NCI-H1436 treated with DMSO at 0.1 percent for 48 hours (cell line): ENCODE data around the gene LRP5.
"Not testable (repeated sequence)": the region's sequence is repeated elsewhere in the genome, so short reads cannot be mapped to it uniquely, and the experiment has no call there.

Experiments
- DNase-seq: peaks from one replicate; lab custom pipeline; 2025; lab: John Stamatoyannopoulos, UW

Gene LRP5

DNA sequence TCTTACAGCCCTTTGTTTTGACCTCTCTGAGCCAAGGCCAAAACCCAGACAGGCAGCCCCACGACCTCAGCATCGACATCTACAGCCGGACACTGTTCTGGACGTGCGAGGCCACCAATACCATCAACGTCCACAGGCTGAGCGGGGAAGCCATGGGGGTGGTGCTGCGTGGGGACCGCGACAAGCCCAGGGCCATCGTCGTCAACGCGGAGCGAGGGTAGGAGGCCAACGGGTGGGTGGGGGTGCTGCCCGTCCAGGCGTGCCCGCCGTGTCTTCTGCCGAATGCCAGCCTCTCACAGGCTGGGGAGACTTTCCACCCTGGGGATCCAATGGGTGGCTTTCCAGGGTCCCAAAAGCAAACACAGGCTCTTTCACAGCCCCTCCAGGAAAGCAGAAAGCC is 111.1 kb downstream of the LRP5 start:
- DNase-seq: no peak

DNA sequence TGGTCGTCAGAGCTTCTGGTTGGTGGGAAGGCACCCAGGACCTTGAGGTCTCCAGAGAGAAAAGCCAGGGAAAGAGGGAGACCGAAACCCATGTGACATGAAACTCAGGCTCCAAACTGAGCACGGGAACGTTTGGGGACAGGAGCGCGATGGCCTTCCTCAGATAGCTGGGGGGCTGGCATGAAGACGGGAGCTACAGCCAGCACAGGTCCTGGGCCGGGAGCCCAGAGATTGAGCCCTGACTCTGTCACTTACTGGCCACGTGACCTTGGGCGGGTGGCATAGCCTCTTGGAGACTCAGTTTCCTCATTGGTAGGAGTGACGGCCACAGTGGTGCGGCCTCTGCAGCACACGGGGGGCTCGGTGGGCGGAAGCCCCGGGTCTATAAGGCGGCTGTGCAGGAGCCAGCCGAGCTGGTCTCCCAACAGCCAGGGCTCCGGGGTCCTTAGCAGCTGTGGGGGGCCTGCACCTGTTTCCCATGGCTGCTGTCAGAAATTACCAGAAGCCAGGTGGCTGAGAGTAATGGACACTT is 111.8 kb downstream of the LRP5 start:
- no peak for DNase-seq

DNA sequence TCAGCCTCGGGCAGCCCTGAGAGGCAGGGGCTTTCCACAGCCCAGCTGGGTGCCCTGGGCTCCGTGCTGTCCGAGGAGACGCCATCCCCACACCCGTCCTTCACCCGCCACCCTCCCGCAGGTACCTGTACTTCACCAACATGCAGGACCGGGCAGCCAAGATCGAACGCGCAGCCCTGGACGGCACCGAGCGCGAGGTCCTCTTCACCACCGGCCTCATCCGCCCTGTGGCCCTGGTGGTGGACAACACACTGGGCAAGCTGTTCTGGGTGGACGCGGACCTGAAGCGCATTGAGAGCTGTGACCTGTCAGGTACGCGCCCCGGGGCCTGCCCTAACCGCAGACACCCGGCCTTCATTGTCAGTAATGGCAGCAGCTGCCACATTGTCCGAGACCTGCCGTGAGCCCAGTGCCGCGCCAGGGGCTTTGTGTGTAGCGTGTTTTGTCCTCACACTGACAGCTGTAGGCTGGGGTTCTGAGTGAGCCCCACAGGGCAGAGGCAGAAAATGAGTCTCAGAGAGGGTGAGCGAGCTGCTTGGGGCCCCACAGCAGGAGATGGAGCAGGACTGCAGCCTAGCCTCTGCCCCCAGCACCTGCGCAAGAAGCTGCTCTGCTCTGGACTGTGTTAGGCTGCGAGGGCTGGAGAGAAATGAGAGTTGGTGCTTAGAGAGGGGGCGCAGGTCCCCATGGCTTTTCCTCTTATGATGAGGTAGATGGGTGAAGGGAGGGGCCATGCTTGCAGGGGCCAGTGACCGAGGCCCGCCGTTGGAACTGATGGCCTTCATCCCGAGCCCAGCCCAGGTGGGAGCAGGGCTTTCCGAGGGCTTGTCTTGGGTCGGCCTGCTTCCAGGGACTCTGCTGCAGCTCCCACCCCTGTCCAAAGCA is 112.8 kb downstream of the LRP5 start:
- no peak for DNase-seq

DNA sequence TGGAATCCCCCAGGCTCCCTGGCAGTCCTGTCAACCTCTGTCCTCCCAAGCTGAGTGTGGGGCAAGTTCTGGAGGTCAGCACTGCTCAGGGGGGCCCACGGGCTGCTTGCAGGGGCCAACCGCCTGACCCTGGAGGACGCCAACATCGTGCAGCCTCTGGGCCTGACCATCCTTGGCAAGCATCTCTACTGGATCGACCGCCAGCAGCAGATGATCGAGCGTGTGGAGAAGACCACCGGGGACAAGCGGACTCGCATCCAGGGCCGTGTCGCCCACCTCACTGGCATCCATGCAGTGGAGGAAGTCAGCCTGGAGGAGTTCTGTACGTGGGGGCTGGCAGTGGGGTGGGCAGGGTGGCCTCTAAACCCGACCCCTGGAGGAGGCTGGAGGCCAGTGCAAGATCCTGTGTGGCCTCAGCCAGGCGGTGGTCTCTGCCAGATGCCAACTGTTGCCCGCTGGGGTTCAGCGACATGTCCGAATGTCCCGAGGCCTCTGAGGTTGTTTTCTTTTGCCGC is 113.5 kb downstream of the LRP5 start:
- DNase-seq: no peak

DNA sequence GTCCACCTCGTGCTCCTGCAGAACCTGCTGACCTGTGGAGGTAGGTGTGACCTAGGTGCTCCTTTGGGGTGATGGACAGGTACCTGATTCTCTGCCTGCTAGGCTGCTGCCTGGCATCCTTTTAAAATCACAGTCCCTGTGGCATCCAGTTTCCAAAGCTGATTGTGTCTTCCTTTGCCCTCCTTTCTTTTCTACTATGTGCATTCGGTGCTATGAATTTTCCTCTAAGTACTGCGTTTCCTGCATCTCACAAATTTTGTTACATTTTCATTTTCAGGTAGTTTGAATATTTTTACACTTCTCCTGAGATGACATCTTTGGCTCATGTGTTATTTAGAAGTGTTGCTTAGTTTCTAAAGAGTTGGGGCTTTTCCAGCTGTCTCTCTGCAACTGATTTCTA is 117.3 kb downstream of the LRP5 start:
- DNase-seq: no peak

DNA sequence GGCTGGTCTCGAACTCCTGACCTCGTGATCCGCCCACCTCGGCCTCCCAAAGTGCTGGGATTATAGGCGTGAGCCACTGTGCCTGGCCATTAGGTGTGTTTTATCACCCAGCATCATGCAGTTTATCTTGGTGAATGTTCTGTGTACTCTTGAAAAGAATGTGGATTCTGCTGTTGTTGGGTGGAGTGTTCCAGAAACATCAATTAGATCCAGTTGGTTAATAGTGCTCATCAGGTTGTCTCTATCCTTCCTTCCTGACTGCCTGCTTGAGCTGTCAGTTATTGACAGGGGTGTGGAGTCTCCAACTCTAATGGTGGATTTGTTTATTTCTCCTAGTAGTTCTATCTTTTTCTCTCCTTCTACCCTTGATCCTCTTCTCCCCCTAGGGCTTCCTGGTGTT is 118.0 kb downstream of the LRP5 start:
- no peak for DNase-seq

DNA sequence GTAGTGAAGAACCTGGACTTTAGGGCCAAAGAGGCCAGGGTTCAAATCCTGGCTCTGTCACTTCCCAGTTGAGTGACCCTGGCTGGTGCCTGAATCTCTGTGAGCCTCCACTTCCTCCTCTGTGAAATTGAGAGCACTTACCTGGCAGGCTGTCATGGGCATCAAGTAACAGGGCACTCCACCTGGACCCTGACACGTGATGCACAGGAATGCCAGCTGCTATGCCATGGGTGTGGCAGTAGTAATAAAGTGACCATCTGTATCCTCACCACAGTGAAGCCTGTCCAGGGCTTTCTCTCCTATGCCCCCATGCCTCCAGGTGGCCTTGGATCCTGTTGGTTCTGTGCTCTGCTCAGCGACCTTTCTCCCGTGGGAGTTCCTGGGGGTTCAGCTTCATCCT is 118.4 kb downstream of the LRP5 start:
- no peak for DNase-seq

DNA sequence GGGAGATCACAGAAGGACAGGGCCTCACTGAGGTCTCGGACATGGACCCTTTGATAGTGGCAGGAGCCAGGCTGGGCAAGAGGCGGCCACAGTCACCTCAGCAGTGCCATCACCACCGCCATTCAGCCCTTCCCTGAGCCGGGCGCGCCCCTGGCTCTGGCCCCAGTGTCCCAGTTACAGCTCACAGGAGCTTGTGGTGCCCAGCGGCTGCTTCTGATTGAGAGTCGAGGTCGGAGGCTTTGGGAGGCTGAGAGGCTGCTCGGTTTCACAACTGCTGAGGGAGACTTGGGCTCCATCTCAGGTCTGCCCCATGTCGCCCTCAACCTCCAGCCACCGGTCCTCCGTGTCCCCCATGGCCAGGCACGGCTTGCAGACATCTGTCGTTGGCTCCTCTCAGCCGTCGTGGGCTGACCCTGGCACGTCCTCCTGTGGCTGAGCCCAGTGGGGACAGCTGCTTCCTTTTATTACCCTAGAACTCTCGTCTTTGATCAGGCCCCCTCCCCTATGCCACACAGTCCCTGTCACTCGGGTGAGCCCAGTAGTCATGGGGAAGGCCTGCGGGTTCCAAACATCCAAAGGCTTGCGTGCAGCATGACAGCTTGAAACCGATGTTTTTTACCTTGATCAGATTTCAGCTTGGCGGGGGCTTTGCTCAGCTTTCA is 119.7 kb downstream of the LRP5 start:
- no peak for DNase-seq

DNA sequence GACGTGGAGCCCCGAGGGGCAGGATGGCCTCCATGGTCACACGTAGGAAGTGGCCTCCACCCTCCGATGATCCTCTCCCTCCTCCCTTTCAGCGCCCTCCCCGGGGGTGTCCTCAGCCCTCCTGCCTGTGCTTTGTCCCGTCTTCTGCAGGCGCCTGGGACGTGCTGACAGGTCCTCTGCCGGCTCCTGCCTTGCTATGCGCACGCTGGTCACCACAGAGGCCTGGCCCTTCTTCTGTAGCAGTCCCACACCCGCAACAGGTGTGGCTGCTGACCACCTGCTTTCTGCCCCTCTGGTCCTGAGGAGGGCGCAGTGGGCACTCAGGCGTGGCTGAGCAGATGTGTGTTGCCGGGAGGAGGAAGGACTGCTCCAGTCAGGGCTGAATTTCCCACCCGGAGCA is 120.5 kb downstream of the LRP5 start:
- no peak for DNase-seq

DNA sequence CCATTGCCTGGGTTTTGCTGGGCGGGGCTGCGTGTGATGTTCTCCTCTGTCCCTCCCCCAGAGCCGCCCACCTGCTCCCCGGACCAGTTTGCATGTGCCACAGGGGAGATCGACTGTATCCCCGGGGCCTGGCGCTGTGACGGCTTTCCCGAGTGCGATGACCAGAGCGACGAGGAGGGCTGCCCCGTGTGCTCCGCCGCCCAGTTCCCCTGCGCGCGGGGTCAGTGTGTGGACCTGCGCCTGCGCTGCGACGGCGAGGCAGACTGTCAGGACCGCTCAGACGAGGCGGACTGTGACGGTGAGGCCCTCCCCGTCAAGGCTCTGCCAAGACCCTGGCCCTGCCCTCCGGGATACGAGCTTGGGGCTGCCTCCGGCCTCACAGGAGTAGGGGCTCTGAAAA is 121.2 kb downstream of the LRP5 start:
- DNase-seq: no peak

DNA sequence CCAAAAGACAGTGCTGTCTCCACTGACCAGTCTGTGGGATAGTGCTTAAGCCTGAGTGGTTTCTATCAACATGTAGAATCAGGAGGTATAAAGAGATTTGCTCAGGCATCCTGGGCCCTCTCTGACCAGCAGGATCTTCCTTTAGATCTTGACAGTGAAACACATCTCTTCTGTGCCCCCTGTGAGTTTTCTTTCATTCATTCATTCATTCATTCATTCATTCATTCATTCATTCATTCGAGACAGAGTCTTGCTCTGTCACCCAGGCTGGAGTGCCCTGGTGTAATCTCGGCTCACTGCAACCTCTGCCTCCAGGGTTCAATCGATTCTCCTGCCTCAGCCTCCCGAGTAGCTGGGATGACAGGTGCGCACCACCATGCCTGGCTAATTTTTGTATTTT is 121.8 kb downstream of the LRP5 start:
- not testable (repeated sequence) for DNase-seq

DNA sequence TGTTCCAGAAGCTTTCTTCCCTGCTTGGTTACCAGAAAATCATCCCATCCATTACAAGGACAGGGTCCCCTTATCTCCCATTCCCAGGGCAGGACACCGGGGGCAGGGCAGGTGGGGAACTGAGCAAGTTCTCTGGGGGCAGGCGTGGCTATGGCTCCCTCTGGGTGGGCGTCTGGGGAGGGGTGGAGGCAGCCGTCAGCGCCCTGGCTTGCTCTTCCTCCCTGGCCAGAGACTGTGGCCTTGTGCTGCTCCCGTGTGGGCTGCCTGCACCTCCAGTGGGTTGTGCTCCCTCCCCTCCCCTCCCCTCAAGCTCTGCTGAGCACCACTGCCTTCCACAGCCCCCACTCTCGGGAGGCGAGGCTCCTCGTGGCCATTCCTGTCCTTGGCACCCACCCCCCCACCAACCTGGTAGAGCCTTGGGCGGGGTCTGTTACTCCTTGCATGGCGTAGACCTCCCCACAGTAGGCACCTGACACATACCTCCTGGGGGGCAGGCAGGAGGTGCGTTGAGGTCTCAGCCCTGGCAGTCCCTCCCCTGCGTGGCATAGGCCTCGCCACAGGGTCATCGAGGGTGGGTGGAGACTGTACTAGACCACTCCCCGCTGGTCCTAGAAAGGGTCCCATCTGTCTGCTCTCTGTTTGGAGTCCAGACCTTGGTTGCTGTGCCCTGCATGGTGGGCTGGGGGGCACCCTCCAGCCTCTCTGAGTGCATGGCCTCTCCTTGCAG is 123.9 kb downstream of the LRP5 start:
- no peak for DNase-seq

DNA sequence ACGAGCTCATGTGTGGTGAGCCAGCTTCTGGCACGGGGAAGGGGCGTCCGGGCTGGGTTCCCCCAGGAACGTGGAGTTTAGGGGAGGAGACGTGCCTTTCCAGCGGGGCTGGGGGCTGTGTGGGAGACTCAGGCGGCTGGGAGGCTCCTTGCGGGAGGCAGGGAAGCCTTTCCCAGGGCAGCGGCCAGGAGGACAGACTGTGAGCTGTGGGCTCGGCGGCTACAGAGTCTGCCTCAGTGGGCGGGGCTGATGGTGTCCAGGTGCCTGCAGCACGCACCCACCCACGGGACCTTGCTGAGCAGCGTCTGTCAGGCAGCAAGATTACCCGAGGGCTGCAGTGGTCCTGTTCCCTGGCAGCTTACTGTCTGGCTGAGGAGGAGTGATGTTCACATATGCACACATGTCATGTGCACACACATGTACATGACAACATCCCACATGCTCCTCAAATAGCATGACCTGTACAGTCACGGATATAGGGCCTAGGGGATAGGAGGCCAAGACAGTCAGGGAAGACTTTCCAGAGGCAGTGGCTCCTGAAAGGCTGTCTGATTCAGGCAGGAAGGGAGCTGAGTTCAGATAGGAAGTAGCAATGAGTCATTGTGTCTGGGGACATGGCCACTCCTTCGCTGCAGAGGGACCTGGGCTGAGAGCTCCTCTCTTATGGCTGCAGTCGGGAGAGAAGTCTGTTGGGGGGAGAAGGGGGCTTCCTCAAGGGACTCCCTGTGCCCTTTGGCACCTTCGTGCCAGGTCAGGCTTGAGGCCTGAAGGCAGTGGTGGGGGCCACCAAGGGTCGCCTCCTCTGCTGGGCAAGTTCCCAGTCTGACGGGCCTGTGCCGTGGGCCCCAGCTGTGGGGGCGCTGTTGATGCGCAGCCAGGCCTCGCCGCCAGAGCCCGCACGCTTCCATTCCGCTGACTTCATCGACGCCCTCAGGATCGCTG is 124.9 kb downstream of the LRP5 start:
- no peak for DNase-seq

DNA sequence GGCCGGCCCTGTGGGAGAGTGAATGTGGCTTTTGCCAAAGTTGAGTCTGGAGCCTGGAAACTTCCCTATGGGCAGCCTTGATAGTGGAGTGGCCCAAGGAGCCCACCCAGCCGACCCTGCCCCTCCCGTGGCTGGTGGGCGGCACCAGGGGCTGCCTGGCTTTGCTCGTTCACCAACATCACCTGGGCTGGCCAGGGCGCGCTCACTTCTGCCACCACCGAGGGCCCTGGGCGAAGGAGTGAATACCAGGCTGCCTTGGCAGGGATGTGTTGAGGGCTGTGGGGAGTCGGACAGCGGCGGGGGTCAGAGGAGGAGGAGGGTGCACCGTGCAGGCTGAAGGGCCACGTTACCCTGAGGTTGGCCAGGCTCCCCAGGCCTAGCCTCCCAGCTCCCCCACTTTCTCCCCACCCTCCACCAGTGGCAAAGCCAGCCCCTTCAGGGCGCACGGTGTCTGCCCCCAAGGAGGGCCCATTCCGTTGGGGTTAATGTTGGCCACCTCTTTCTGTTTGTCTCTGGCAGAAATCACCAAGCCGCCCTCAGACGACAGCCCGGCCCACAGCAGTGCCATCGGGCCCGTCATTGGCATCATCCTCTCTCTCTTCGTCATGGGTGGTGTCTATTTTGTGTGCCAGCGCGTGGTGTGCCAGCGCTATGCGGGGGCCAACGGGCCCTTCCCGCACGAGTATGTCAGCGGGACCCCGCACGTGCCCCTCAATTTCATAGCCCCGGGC is 125.7 kb downstream of the LRP5 start:
- DNase-seq: no peak

DNA sequence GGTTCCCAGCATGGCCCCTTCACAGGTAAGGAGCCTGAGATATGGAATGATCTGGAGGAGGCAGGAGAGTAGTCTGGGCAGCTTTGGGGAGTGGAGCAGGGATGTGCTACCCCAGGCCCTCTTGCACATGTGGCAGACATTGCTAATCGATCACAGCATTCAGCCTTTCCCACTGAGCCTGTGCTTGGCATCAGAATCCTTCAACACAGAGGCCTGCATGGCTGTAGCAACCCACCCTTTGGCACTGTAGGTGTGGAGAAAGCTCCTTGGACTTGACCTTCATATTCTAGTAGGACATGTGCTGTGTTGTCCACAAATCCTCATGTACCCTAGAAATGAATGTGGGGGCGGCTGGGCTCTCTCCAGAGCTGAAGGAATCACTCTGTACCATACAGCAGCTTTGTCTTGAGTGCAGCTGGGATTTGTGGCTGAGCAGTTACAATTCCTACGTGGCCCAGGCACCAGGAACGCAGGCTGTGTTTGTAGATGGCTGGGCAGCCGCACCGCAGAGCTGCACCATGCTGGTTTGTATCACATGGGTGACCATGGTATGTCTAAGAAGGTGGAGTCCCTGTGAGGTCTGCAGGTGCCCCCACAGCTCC is 126.4 kb downstream of the LRP5 start:
- no peak for DNase-seq

DNA sequence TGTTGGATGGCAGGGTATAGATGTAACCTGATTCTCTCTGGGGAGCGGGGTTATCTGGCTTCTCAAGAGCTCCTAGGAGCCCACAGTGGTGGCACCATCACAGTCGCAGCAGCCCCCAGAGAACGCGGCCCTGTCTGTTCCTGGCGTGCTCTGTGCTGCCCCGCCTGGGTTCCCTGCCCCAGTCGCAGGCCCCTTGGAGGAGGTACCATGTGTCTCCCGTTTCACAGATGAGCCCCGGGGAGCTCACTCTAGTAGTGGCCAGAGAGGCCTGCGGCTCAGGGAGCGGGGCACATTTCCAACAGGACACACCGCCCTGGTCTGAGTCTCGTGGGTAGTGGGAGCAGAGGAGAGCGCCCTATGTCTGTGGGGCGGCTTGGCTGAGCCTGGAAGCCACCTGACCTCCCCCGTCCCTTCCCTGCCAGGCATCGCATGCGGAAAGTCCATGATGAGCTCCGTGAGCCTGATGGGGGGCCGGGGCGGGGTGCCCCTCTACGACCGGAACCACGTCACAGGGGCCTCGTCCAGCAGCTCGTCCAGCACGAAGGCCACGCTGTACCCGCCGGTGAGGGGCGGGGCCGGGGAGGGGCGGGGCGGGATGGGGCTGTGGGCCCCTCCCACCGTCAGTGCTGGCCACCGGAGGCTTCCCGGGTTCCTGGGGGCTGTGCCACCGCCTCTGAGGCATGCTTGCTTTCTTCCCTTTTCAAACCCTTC is 127.1 kb downstream of the LRP5 start:
- DNase-seq: no peak

DNA sequence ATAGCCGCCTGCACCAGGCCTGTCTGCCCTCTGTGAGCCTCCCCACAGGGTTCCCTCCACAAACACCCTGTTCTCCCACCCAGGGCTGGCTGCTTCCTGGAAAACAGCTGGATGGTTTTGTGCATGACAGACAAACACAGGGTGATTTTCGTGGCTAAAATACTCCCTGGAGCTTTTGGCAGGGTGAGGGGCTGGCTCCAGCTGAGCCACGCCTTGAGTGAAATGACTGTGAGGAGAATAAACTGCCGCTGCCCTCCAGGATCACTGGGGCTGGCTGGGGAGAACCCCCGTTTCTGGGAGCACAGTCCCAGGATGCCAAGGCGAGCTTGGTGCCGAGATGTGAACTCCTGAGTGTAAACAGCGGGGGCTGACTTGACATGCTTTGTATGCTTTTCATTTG is 127.8 kb downstream of the LRP5 start:
- DNase-seq: no peak

DNA sequence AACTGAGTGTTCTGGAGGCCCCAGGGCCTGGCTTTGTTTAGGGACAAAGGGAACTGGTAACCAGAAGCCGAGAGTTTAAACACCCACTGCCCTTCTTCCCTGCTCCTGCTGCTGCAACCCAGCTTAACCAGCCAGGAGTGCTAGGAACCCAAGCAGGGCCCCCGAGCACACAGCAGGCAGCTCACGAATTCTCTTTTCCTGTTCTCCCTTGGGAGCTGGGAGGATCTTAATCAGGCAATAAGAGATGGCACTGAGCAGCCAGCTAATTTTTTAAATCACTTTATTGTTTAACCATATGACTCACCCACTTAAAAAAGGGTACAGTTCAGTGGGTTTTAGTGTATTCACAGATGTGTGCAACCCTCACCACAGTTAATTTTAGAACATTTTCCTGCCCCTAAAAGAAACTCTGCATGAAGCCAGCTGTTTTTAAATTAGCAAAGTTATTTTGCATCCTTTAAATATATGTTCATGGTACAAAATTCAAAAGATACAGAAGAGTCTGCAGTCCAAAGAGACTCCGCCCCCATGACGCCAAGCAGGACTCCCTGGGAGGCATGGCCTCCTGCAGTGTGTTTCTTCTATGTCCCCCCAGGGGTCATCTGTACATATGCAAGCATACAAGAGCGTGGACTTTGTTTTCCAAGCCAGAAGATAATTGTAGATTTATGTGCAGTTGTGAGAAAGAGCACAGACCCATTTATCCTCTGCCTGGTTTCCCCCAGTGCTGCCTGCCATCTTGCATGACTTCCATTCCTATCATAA is 129.3 kb downstream of the LRP5 start:
- peak; percentile 37 for DNase-seq

DNA sequence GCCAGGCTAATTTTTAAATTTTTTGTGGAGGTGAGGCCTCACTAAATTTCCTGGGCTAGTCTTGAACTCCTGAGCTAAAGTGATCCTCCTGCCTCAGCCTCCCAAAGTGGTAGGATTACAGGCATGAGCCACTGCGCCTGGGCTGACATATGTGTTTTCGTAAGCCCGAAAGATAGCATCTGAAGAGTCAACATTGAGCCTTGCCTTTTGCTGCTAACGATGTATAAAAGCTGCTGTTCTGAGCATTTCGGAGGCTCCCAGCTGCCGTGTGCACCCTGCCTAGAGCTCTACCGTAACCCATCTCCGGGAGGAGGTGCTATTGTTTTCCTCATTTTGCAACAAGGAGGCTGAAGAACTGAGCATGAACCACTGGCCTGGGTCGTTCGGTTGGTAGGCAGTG is 130.0 kb downstream of the LRP5 start:
- DNase-seq: no peak
